Muscle of leg (tissue), 11 donors: Measurements from ENCODE around the gene RANGAP1. TPM values are rescaled to one million over a fixed set of nuclear protein-coding genes. Genes with fewer than 3 reads are reported as not detected.
A peak's percentile ranks its signal among the peaks of the same experiment; 100 is the strongest.
"Not testable (repeated sequence)": the region's sequence is repeated elsewhere in the genome, so short reads cannot be mapped to it uniquely, and the experiment has no call there.

Experiments
- DNase-seq: peaks from one replicate; pipeline ENCODE4 v3.0.0; 2013
- H3K27ac ChIP-seq: one replicate; pipeline ENCODE4 v1.5.1; 2013; ENCODE audit warnings: mild to moderate bottlenecking, low read length, control low read depth
- H3K27me3 ChIP-seq: one replicate; pipeline ENCODE4 v1.6.1; 2013; ENCODE audit warnings: low read length; ENCODE audit not compliant: control insufficient read depth, insufficient read depth
- H3K36me3 ChIP-seq: one replicate; pipeline ENCODE4 v1.6.1; 2013; ENCODE audit warnings: low read length; ENCODE audit not compliant: control insufficient read depth, insufficient read depth
- H3K4me1 ChIP-seq: one replicate; pipeline ENCODE4 v1.6.1; 2013; ENCODE audit warnings: low read length; ENCODE audit not compliant: control insufficient read depth, insufficient read depth
- H3K4me3 ChIP-seq: one replicate; pipeline ENCODE4 v1.5.1; 2013; ENCODE audit warnings: low read length, control low read depth
- H3K9me3 ChIP-seq: replicated peaks from 2 replicates; pipeline ENCODE4 v1.6.1; 2013; ENCODE audit warnings: low read depth, low read length; ENCODE audit not compliant: control insufficient read depth
- WGBS: methylation state at CpG from one replicate; pipeline ENCODE4 v1.1.5; 2013; ENCODE audit warnings: missing lambda C conversion rate; ENCODE audit not compliant: insufficient coverage; 5-methylcytosine and 5-hydroxymethylcytosine counted together
- polyA plus RNA-seq, 8 donors: library from polyadenylated mRNA; unstranded; fragments of 120-200 nt; gene quantifications; one replicate each; pipeline versions ENCODE4 v1.2.1 to v1.2.3, GENCODE V29; 2013; ENCODE audit warnings: inconsistent platforms in 1 of 8, low replicate concordance in 1 of 8; ENCODE audit not compliant: insufficient read length in 8 of 8, insufficient read depth in 1 of 8
- total RNA-seq: library from RNA; stranded (reverse); fragments of 120-200 nt; gene quantifications from one replicate; pipeline ENCODE4 v1.2.4, GENCODE V29; 2013

RANGAP1 gene
- total and polyA plus RNA-seq, 9 donors, result 12.7 to 39.4 (median 31.2) TPM

- Histone ChIP-seq H3K4me1 (peaks cover 14% of the 10 kb centered on the region), H3K27me3 (no peaks in the 10 kb centered on the region), H3K27ac (no peak overlapping the region), H3K9me3 (no peaks in the 10 kb centered on the region), H3K36me3 (peaks cover 81% of the 10 kb centered on the region), H3K4me3 (no peak overlapping the region)
- no peak for DNase-seq
- WGBS, result 88% methylated on average over 7 of the region's 12 CpGs
Observed at GRCh38 chr22:41261541-41262249, 24.3 kb downstream of the RANGAP1 start.

GRCh38 chr22:41260871-41261270 lies 25.1 kb downstream of the RANGAP1 start:
- Histone ChIP-seq H3K4me1 (peaks cover 14% of the 10 kb centered on the region), H3K27me3 (no peaks in the 10 kb centered on the region), H3K27ac (no peak overlapping the region), H3K36me3 (peaks cover 82% of the 10 kb centered on the region), H3K4me3 (no peak overlapping the region), H3K9me3 (no peaks in the 10 kb centered on the region)
- no peak for DNase-seq
- WGBS, result 96% methylated on average over 6 of the region's 7 CpGs

GRCh38 chr22:41259756-41260155 lies 26.2 kb downstream of the RANGAP1 start:
- not testable (repeated sequence) for H3K4me3 ChIP-seq, H3K9me3 ChIP-seq, H3K27me3 ChIP-seq, H3K27ac ChIP-seq, DNase-seq
- peaks cover 81% of the 10 kb centered on the region for H3K36me3 ChIP-seq
- WGBS, result no CpG with 5 or more reads among the region's 4 CpGs
- peaks cover 14% of the 10 kb centered on the region for H3K4me1 ChIP-seq

GRCh38 chr22:41257696-41258095 lies 28.3 kb downstream of the RANGAP1 start:
- DNase-seq, result no peak
- Histone ChIP-seq H3K4me3 (no peak overlapping the region), H3K36me3 (peaks cover 78% of the 10 kb centered on the region), H3K9me3 (no peaks in the 10 kb centered on the region), H3K4me1 (peaks cover 14% of the 10 kb centered on the region), H3K27me3 (no peaks in the 10 kb centered on the region), H3K27ac (no peak overlapping the region)
- 86% methylated on average over 10 of the region's 11 CpGs for WGBS

GRCh38 chr22:41256254-41257253 lies 29.4 kb downstream of the RANGAP1 start:
- WGBS, result 58% methylated on average over 9 of the region's 20 CpGs
- Histone ChIP-seq H3K36me3 (peaks cover 74% of the 10 kb centered on the region), H3K27ac (peak overlapping the region; percentile 42), H3K27me3 (no peaks in the 10 kb centered on the region), H3K4me1 (peaks cover 14% of the 10 kb centered on the region), H3K9me3 (no peaks in the 10 kb centered on the region), H3K4me3 (no peak overlapping the region)
- peak; percentile 34 for DNase-seq

GRCh38 chr22:41254230-41254629 lies 31.8 kb downstream of the RANGAP1 start:
- no peaks in the 10 kb centered on the region for H3K9me3 ChIP-seq

GRCh38 chr22:41252365-41252764 lies 33.6 kb downstream of the RANGAP1 start:
- 93% methylated on average over 5 of the region's 8 CpGs for WGBS
- Histone ChIP-seq H3K27ac (no peak overlapping the region), H3K4me1 (peaks cover 7% of the 10 kb centered on the region), H3K27me3 (no peaks in the 10 kb centered on the region), H3K9me3 (no peaks in the 10 kb centered on the region), H3K36me3 (peaks cover 85% of the 10 kb centered on the region), H3K4me3 (no peak overlapping the region)
- DNase-seq, result no peak

More at GRCh38 chr22:41254230-41254629, 31.8 kb downstream of the RANGAP1 start:
- H3K4me1 ChIP-seq, result peaks cover 14% of the 10 kb centered on the region
- no peak overlapping the region for H3K4me3 ChIP-seq
- no peak for DNase-seq
- H3K36me3 ChIP-seq, result peaks cover 81% of the 10 kb centered on the region
- no peak overlapping the region for H3K27ac ChIP-seq
- no peaks in the 10 kb centered on the region for H3K27me3 ChIP-seq
- 87% methylated on average over 5 of the region's 7 CpGs for WGBS

- peaks cover 78% of the 10 kb centered on the region for H3K36me3 ChIP-seq
- 93% methylated on average over 3 of the region's 12 CpGs for WGBS
Observed at GRCh38 chr22:41250127-41250526, 35.9 kb downstream of the RANGAP1 start.

GRCh38 chr22:41249442-41249841 lies 36.5 kb downstream of the RANGAP1 start:
- H3K36me3 ChIP-seq, result peaks cover 78% of the 10 kb centered on the region
- DNase-seq, result no peak
- no peaks in the 10 kb centered on the region for H3K9me3 ChIP-seq
- H3K27ac ChIP-seq, result no peak overlapping the region
- no peaks in the 10 kb centered on the region for H3K4me1 ChIP-seq
- WGBS, result 95% methylated on average over 7 of the region's 14 CpGs
- no peak overlapping the region for H3K4me3 ChIP-seq
- H3K27me3 ChIP-seq, result no peaks in the 10 kb centered on the region

More at GRCh38 chr22:41250127-41250526, 35.9 kb downstream of the RANGAP1 start:
- no peak for DNase-seq
- H3K4me3 ChIP-seq, result no peak overlapping the region
- H3K27ac ChIP-seq, result no peak overlapping the region
- no peaks in the 10 kb centered on the region for H3K27me3 ChIP-seq
- H3K4me1 ChIP-seq, result no peaks in the 10 kb centered on the region
- no peaks in the 10 kb centered on the region for H3K9me3 ChIP-seq

GRCh38 chr22:41248758-41249157 lies 37.2 kb downstream of the RANGAP1 start:
- H3K27ac ChIP-seq, result no peak overlapping the region
- H3K27me3 ChIP-seq, result no peaks in the 10 kb centered on the region
- no peaks in the 10 kb centered on the region for H3K4me1 ChIP-seq
- no peak overlapping the region for H3K4me3 ChIP-seq
- no peak for DNase-seq
- H3K36me3 ChIP-seq, result peaks cover 73% of the 10 kb centered on the region
- WGBS, result 93% methylated on average over 7 of the region's 10 CpGs
- H3K9me3 ChIP-seq, result no peaks in the 10 kb centered on the region
